Activated B cell treated with CpG ODN at 0.5 μM for 24 hours (primary cell): ENCODE results near the gene DENND2C. TPM values are rescaled to one million over a fixed set of nuclear protein-coding genes. Genes with fewer than 3 reads are reported as not detected.

Source experiments
- ATAC-seq: fragments of 200-7000 bp; cut with Tn5 transposase; one replicate; pipeline ENCODE4 v1.10.0; 2021; ENCODE audit warnings: low read depth, mild to moderate bottlenecking, moderate library complexity
- CTCF ChIA-PET: fragments of 350-600 bp; sonication (Branson Sonifier 250); formaldehyde crosslinking; loops from one replicate; lab custom pipeline; 2021; ENCODE audit warnings: antibody characterized with exemption; lab: Charles Lee
- POLR2A ChIA-PET: fragments of 350-600 bp; sonication (Branson Sonifier 250); formaldehyde crosslinking; loops from one replicate; lab custom pipeline; 2021; ENCODE audit warnings: antibody characterized with exemption; lab: Charles Lee
- DNase-seq: peaks from one replicate; pipeline ENCODE4 v3.0.0; 2022
- H3K27ac Mint-ChIP-seq: one replicate; pipeline ENCODE4 v1.8.0; 2020; ENCODE audit warnings: mixed read lengths
- H3K27me3 Mint-ChIP-seq: one replicate; pipeline ENCODE4 v1.8.0; 2021; ENCODE audit warnings: mixed read lengths
- H3K36me3 Mint-ChIP-seq: one replicate; pipeline ENCODE4 v1.8.0; 2021; ENCODE audit warnings: low read depth, mixed read lengths
- H3K4me1 Mint-ChIP-seq: one replicate; pipeline ENCODE4 v1.8.0; 2021; ENCODE audit warnings: mixed read lengths
- H3K4me3 Mint-ChIP-seq: one replicate; pipeline ENCODE4 v1.8.0; 2020; ENCODE audit warnings: mild to moderate bottlenecking, mixed read lengths
- H3K9me3 Mint-ChIP-seq: one replicate; pipeline ENCODE4 v1.8.0; 2020; ENCODE audit warnings: mixed read lengths
- intact Hi-C: fragments of 100-400 bp; cut with micrococcal nuclease; formaldehyde crosslinking; loops from one replicate; pipeline ENCODE4 v1.15.1; 2024
- total RNA-seq: library from RNA; stranded (reverse); gene quantifications from 2 replicates; pipeline ENCODE4 v1.2.3, GENCODE V29; 2022
- TF ChIP-seq, protein P1 (sequence below): fragments of 200-600 bp; IDR thresholded peaks from one replicate; pipeline ENCODE4 v1.8.0; 2022; ENCODE audit warnings: antibody characterized with exemption, mild to moderate bottlenecking

The DENND2C gene
- total RNA-seq, 1 donor from 2014 or later, result 0.20 TPM

GRCh38 chr1:114597949-114598348, 71.9 kb downstream of the DENND2C start:
- ChIA-PET POLR2A (no interaction called here), CTCF (no interaction called here)
- Mint-ChIP-seq H3K36me3 (no peaks in the 10 kb centered on the region), H3K27me3 (peaks cover 18% of the 10 kb centered on the region), H3K4me1 (no peaks in the 10 kb centered on the region), H3K9me3 (peaks cover 4% of the 10 kb centered on the region), H3K4me3 (no peak overlapping the region), H3K27ac (no peak overlapping the region)
- intact Hi-C loops, result no loop called here
- no peak for ATAC-seq
- DNase-seq, result no peak
- TF ChIP-seq, protein P1, sequence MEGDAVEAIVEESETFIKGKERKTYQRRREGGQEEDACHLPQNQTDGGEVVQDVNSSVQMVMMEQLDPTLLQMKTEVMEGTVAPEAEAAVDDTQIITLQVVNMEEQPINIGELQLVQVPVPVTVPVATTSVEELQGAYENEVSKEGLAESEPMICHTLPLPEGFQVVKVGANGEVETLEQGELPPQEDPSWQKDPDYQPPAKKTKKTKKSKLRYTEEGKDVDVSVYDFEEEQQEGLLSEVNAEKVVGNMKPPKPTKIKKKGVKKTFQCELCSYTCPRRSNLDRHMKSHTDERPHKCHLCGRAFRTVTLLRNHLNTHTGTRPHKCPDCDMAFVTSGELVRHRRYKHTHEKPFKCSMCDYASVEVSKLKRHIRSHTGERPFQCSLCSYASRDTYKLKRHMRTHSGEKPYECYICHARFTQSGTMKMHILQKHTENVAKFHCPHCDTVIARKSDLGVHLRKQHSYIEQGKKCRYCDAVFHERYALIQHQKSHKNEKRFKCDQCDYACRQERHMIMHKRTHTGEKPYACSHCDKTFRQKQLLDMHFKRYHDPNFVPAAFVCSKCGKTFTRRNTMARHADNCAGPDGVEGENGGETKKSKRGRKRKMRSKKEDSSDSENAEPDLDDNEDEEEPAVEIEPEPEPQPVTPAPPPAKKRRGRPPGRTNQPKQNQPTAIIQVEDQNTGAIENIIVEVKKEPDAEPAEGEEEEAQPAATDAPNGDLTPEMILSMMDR, result no peak

DNA sequence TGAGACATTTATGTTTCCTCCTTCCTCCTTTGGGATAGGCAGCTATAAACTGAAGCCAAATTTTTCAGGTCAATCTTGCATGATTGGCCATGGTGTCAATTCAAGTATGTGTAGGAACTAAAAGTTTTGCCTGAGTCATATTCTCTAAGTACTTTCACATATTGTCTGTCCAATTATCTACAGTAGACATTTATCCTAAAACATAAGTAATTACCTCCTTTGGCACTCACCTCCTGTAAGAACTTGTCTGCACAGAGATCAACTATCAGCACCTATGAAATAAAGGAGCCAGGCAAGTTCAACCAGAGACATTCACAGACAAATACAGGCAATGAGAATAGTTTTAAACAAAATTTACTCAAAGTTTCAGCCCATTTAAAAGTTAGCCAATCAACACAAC, 74.2 kb downstream of the DENND2C start:
- TF ChIP-seq, protein P1, result no peak
- POLR2A ChIA-PET, result interaction anchor here (0.5 kb wide), 1 partner anchor 16 kb away, joined by 4 read pairs; no protein-coding TSS in a partner anchor
- H3K9me3 Mint-ChIP-seq, result peaks cover 4% of the 10 kb centered on the region
- H3K4me3 Mint-ChIP-seq, result no peak overlapping the region
- CTCF ChIA-PET, result no interaction called here
- H3K27ac Mint-ChIP-seq, result no peak overlapping the region
- intact Hi-C loops, result no loop called here
- H3K27me3 Mint-ChIP-seq, result peaks cover 19% of the 10 kb centered on the region
- no peaks in the 10 kb centered on the region for H3K4me1 Mint-ChIP-seq
- no peaks in the 10 kb centered on the region for H3K36me3 Mint-ChIP-seq
- ATAC-seq, result no peak
- no peak for DNase-seq

DNA sequence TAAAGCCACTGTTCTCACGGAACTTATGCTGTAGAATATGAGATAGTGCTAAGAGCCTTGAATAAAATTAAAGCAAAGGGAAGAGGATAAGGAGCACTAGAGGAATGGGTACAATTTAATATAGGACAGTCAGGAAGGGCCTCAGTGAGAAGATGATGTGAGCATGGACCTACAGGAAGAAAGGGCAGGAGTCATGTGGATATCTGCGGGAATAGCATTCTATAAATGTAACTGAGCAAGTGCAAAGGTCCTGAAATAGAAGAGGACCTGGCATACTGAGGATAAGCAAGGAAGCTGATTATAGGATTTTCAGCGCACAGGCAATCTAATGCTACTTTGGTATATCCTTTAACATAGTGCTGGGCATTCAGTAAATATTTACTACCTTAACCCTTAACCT, 75.8 kb downstream of the DENND2C start:
- DNase-seq (no peak), ATAC-seq (no peak)
- Mint-ChIP-seq H3K27ac (no peak overlapping the region), H3K27me3 (peaks cover 23% of the 10 kb centered on the region), H3K4me3 (no peak overlapping the region), H3K4me1 (no peaks in the 10 kb centered on the region), H3K36me3 (no peaks in the 10 kb centered on the region), H3K9me3 (peaks cover 4% of the 10 kb centered on the region)
- TF ChIP-seq, protein P1, result no peak
- ChIA-PET CTCF (no interaction called here), POLR2A (no interaction called here)
- intact Hi-C loops, result no loop called here

DNA sequence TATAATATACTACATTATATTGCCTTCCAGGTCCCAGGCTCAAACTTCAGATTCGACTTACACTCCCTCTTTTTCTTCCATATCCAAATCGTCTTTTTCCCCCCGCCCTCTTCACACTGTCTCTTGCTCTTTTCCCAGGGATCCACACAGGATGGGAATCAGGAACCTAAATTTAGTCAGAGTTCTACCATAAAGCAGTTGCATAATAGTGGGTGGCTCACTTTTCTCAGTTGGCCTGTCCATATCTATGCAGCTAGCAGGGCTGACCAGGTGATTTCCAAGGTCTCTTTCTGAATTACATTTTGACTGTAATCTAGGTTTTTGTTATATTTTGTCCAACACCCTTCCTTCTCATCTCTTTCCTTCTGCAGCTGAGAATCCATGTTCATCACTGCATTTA, 80.7 kb downstream of the DENND2C start:
- Mint-ChIP-seq H3K36me3 (no peaks in the 10 kb centered on the region), H3K4me3 (no peak overlapping the region), H3K27me3 (peaks cover 27% of the 10 kb centered on the region), H3K27ac (no peak overlapping the region), H3K9me3 (no peaks in the 10 kb centered on the region), H3K4me1 (no peaks in the 10 kb centered on the region)
- ChIA-PET CTCF (no interaction called here), POLR2A (no interaction called here)
- DNase-seq (no peak), ATAC-seq (no peak)
- TF ChIP-seq, protein P1, result no peak
- intact Hi-C loops, result loop anchor here (10.0 kb wide), 1 partner anchor 1514 kb away; the partner anchor contains the start of gene LRIG2

DNA sequence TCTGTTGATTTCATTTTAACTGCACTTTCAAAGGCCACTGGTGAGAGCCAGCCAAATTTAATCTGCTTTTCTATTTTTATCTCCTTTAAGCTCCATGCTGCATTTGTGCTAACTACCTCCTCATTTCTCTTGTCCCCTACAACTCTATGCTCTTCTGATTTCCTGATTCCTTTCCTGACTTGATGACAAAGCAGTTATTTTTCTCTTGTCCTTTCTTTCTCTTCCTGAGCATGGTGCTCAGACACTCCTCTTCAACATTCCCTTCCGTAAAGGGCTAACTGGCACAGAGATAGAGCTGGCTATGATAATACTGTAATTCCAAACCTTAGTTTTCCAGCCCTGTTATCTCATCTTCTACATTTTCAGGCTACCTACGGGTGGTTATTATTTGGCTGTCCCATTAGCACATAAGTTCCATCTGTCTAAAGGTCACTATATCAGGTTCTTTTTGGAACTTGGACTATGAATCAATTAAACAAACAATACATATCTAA, 81.6 kb downstream of the DENND2C start:
- H3K27ac Mint-ChIP-seq, result no peak overlapping the region
- ChIA-PET POLR2A (no interaction called here), CTCF (no interaction called here)
- ATAC-seq, result no peak
- no peaks in the 10 kb centered on the region for H3K9me3 Mint-ChIP-seq
- peaks cover 23% of the 10 kb centered on the region for H3K27me3 Mint-ChIP-seq
- intact Hi-C loops, result loop anchor here (10.0 kb wide), 1 partner anchor 1513 kb away; the partner anchor contains the start of gene LRIG2
- TF ChIP-seq, protein P1, result no peak
- no peak for DNase-seq
- H3K4me3 Mint-ChIP-seq, result no peak overlapping the region
- H3K36me3 Mint-ChIP-seq, result no peaks in the 10 kb centered on the region
- no peaks in the 10 kb centered on the region for H3K4me1 Mint-ChIP-seq
